GM19351 (cell line): ENCODE measurements around the gene EFNB2.

Source experiments
- ATAC-seq: cut with Tn5 transposase; IDR thresholded peaks from one replicate; pipeline ENCODE4 v1.9.1; 2021; ENCODE audit warnings: mild to moderate bottlenecking, moderate library complexity; ENCODE audit not compliant: unreplicated experiment

The EFNB2 gene

GRCh38 chr13:106455777-106456176 is 79.7 kb downstream of the EFNB2 start:
- no peak for ATAC-seq

- no peak for ATAC-seq
Observed at GRCh38 chr13:106455190-106455589, 80.3 kb downstream of the EFNB2 start.

- ATAC-seq, result no peak
Observed at GRCh38 chr13:106453101-106453500, 82.4 kb downstream of the EFNB2 start.

- ATAC-seq, result no peak
Observed at GRCh38 chr13:106450991-106451390, 84.5 kb downstream of the EFNB2 start.

GRCh38 chr13:106449096-106449495 is 86.4 kb downstream of the EFNB2 start:
- ATAC-seq, result no peak

GRCh38 chr13:106445996-106446395 is 89.5 kb downstream of the EFNB2 start:
- no peak for ATAC-seq

- no peak for ATAC-seq
Observed at GRCh38 chr13:106443607-106444322, 91.7 kb downstream of the EFNB2 start.

GRCh38 chr13:106440866-106441265 is 94.6 kb downstream of the EFNB2 start:
- ATAC-seq, result no peak
